H1 (cell line): Measurements from ENCODE around the gene TBC1D22A. TPM values are rescaled to one million over a fixed set of nuclear protein-coding genes. Genes with fewer than 3 reads are reported as not detected.

ENCODE experiments used
- CTCF ChIA-PET: fragments of 300-600 bp; sonication (Branson Sonifier 250); formaldehyde crosslinking; loops from one replicate; lab custom pipeline; 2021; ENCODE audit not compliant: partially characterized antibody; lab: Charles Lee
- POLR2A ChIA-PET: fragments of 300-600 bp; sonication (Branson Sonifier 250); formaldehyde crosslinking; loops from one replicate; lab custom pipeline; 2021; ENCODE audit warnings: inconsistent platforms; ENCODE audit not compliant: partially characterized antibody; lab: Charles Lee
- DNase-seq, 2 experiments: peaks; one replicate each; pipeline versions ENCODE4 v3.0.0 to v3.0.0-alpha.2; 2010 to 2022; ENCODE audit warnings: low spot score in 2 of 2, low read depth in 1 of 2, mixed read lengths in 1 of 2
- FAIRE-seq: peaks from 2 replicates; lab custom pipeline; 2011; peaks lifted over from hg19 to GRCh38; lab: Jason Lieb, UNC
- H2AFZ ChIP-seq: 2 replicates; pipeline ENCODE4 v1.8.1; 2012; ENCODE audit warnings: low read length, inconsistent platforms
- H2AK5ac ChIP-seq: 2 replicates; pipeline ENCODE4 v1.6.1; 2013; ENCODE audit warnings: low read depth, low read length
- H2BK120ac ChIP-seq: replicated peaks from 2 replicates; pipeline ENCODE3; 2013; ENCODE audit warnings: low read depth, low read length, inconsistent platforms
- H2BK12ac ChIP-seq: 2 replicates; pipeline ENCODE4 v1.6.1; 2013; ENCODE audit warnings: low read depth, low read length
- H2BK15ac ChIP-seq: 2 replicates; pipeline ENCODE4 v1.6.1; 2013; ENCODE audit warnings: low read length
- H2BK20ac ChIP-seq: 2 replicates; pipeline ENCODE4 v1.6.1; 2013; ENCODE audit warnings: low read length
- H2BK5ac ChIP-seq: 2 replicates; pipeline ENCODE4 v1.6.1; 2013; ENCODE audit warnings: low read depth, low read length
- H3K14ac ChIP-seq: 2 replicates; pipeline ENCODE4 v1.6.1; 2013; ENCODE audit warnings: inconsistent platforms; ENCODE audit not compliant: insufficient read length
- H3K18ac ChIP-seq: 2 replicates; pipeline ENCODE4 v1.6.1; 2013; ENCODE audit warnings: low read length; ENCODE audit errors: extremely low read depth
- H3K23ac ChIP-seq: 2 replicates; pipeline ENCODE4 v1.6.1; 2013; ENCODE audit warnings: inconsistent platforms; ENCODE audit not compliant: insufficient read length
- H3K23me2 ChIP-seq: 2 replicates; pipeline ENCODE4 v1.6.1; 2013; ENCODE audit warnings: low read depth, low read length
- H3K27ac ChIP-seq: 2 replicates; pipeline ENCODE4 v1.6.1; 2011; ENCODE audit warnings: low read depth, low read length, inconsistent platforms
- H3K27me3 ChIP-seq, 4 experiments: replicated peaks in 1 of 4; 1 replicate in 1 of 4; 2 replicates in 3 of 4; pipeline versions ENCODE4 v1.6.1 to v1.8.1; 2011 to 2013; ENCODE audit warnings: low read length in 3 of 4, mild to moderate bottlenecking in 3 of 4, inconsistent platforms in 2 of 4, mixed read lengths in 2 of 4, moderate library complexity in 1 of 4; ENCODE audit not compliant: control insufficient read depth in 3 of 4, insufficient read depth in 3 of 4; ENCODE audit errors: extremely low read depth in 1 of 4
- H3K36me3 ChIP-seq, 4 experiments: 2 replicates each; pipeline versions ENCODE4 v1.6.1 to v1.8.1; 2011 to 2013; ENCODE audit warnings: mild to moderate bottlenecking in 4 of 4, low read length in 3 of 4, moderate library complexity in 2 of 4, control low read depth in 1 of 4, inconsistent platforms in 1 of 4; ENCODE audit not compliant: insufficient read depth in 4 of 4, control insufficient read depth in 2 of 4
- H3K4ac ChIP-seq: replicated peaks from 2 replicates; pipeline ENCODE3; 2013; ENCODE audit warnings: low read length, low read depth, mixed read lengths, inconsistent platforms; ENCODE audit not compliant: insufficient read length
- H3K4me1 ChIP-seq, 4 experiments: replicated peaks in 1 of 4; 1 replicate in 1 of 4; 2 replicates in 3 of 4; pipeline versions ENCODE4 v1.6.1 to v1.8.1; 2011 to 2013; ENCODE audit warnings: low read length in 3 of 4, inconsistent platforms in 2 of 4, mixed read lengths in 1 of 4; ENCODE audit not compliant: insufficient read depth in 4 of 4, control insufficient read depth in 3 of 4
- H3K4me2 ChIP-seq, 2 experiments: 2 replicates each; pipeline versions ENCODE4 v1.6.1 to v1.8.1; 2011 to 2013; ENCODE audit warnings: low read depth in 2 of 2, low read length in 2 of 2, control low read depth in 1 of 2, inconsistent platforms in 1 of 2, mild to moderate bottlenecking in 1 of 2; ENCODE audit not compliant: insufficient read depth in 1 of 2
- H3K4me3 ChIP-seq, 4 experiments: fragments of 200-600, 300-600 bp in 1 of 4; sonication (generic), shearing (Covaris generic), sonication (Bioruptor Twin) in 1 of 4; 2 replicates each; pipeline versions ENCODE4 v1.5.1 to v1.8.1; 2011 to 2016; ENCODE audit warnings: low read length in 4 of 4, low read depth in 3 of 4, control low read depth in 2 of 4, inconsistent platforms in 2 of 4, mild to moderate bottlenecking in 2 of 4, mixed read lengths in 1 of 4, moderate library complexity in 1 of 4; ENCODE audit not compliant: insufficient read depth in 2 of 4; ENCODE audit errors: extremely low read depth in 1 of 4
- H3K56ac ChIP-seq: replicated peaks from 2 replicates; pipeline ENCODE3; 2013; ENCODE audit warnings: low read depth, mild to moderate bottlenecking, mixed read lengths, low read length, inconsistent platforms; ENCODE audit not compliant: insufficient read length
- H3K79me1 ChIP-seq: 2 replicates; pipeline ENCODE4 v1.6.1; 2013; ENCODE audit warnings: low read depth, low read length, control low read depth
- H3K79me2 ChIP-seq, 2 experiments: 2 replicates each; pipeline versions ENCODE4 v1.6.1 to v1.8.1; 2012 to 2013; ENCODE audit warnings: low read length in 2 of 2, mild to moderate bottlenecking in 2 of 2, inconsistent platforms in 1 of 2; ENCODE audit not compliant: insufficient read depth in 2 of 2, control insufficient read depth in 1 of 2
- H3K9ac ChIP-seq, 4 experiments: replicated peaks in 1 of 4; 1 replicate in 1 of 4; 2 replicates in 3 of 4; pipeline versions ENCODE4 v1.6.1 to v1.8.1; 2011 to 2013; ENCODE audit warnings: low read depth in 3 of 4, low read length in 3 of 4, control low read depth in 2 of 4, mild to moderate bottlenecking in 2 of 4, moderate library complexity in 2 of 4, inconsistent platforms in 1 of 4; ENCODE audit errors: extremely low read depth in 1 of 4
- H3K9me3 ChIP-seq, 2 experiments: 2 replicates each; pipeline versions ENCODE4 v1.6.1 to v1.8.1; 2012 to 2013; ENCODE audit warnings: mild to moderate bottlenecking in 2 of 2, moderate library complexity in 2 of 2, control low read depth in 1 of 2, inconsistent platforms in 1 of 2, low read depth in 1 of 2, low read length in 1 of 2, mixed read lengths in 1 of 2; ENCODE audit not compliant: insufficient read depth in 2 of 2
- H4K20me1 ChIP-seq, 2 experiments: replicated peaks in 1 of 2; 2 replicates each; pipeline versions ENCODE3 to v1.8.1; 2011 to 2013; ENCODE audit warnings: inconsistent platforms in 2 of 2, low read length in 2 of 2, mild to moderate bottlenecking in 1 of 2; ENCODE audit not compliant: insufficient read depth in 2 of 2, control insufficient read depth in 1 of 2
- H4K5ac ChIP-seq: 2 replicates; pipeline ENCODE4 v1.6.1; 2013; ENCODE audit warnings: low read length, low read depth, mixed read lengths, inconsistent platforms; ENCODE audit not compliant: insufficient read length
- H4K8ac ChIP-seq: 2 replicates; pipeline ENCODE4 v1.8.0; 2013; ENCODE audit warnings: mild to moderate bottlenecking, moderate library complexity, low read length, inconsistent platforms; ENCODE audit not compliant: insufficient read depth; ENCODE audit errors: extremely low read depth
- H4K91ac ChIP-seq: replicated peaks from 2 replicates; pipeline ENCODE3; 2013; ENCODE audit warnings: low read length, mixed read lengths, inconsistent platforms; ENCODE audit not compliant: insufficient read length
- CBX5 ChIP-seq: fragments of 300-800, 300-1000 bp; sonication (generic); IDR thresholded peaks from 2 replicates; pipeline ENCODE4 v1.7.1; 2016; ENCODE audit warnings: antibody characterized with exemption, low read length, low read depth
- CHD1 ChIP-seq: IDR thresholded peaks from 2 replicates; pipeline ENCODE4 v1.6.1; 2012; ENCODE audit warnings: low read depth, low read length, improper control_type of control experiment
- EZH2 ChIP-seq: fragments of 200-600 bp; sonication (generic); IDR thresholded peaks from 2 replicates; pipeline ENCODE4 v1.7.1; 2012; ENCODE audit warnings: low read depth, mild to moderate bottlenecking, moderate library complexity, low read length, inconsistent platforms; ENCODE audit not compliant: severe bottlenecking
- HDAC2 ChIP-seq, 2 experiments: fragments of 300-600 bp in 1 of 2; sonication (generic) in 1 of 2; IDR thresholded peaks; 2 replicates each; pipeline ENCODE4 v1.6.1; 2011 to 2012; ENCODE audit warnings: low read depth in 2 of 2, low read length in 2 of 2, mild to moderate bottlenecking in 2 of 2, moderate library complexity in 2 of 2, borderline replicate concordance in 1 of 2, inconsistent platforms in 1 of 2
- JUN ChIP-seq: IDR thresholded peaks from 2 replicates; pipeline ENCODE4 v1.6.1; 2011; ENCODE audit warnings: low read depth, mild to moderate bottlenecking, improper control_type of control experiment, low read length
- JUND ChIP-seq: IDR thresholded peaks from 2 replicates; pipeline ENCODE4 v1.6.1; 2011; ENCODE audit warnings: mild to moderate bottlenecking, improper control_type of control experiment, low read length
- KDM5A ChIP-seq: fragments of 200-600 bp; IDR thresholded peaks from 2 replicates; pipeline ENCODE4 v1.7.1; 2012; ENCODE audit warnings: mild to moderate bottlenecking, low read length, inconsistent platforms, mixed read lengths
- SIX5 ChIP-seq: IDR thresholded peaks from 2 replicates; pipeline ENCODE4 v1.6.1; 2011; ENCODE audit warnings: mild to moderate bottlenecking, low read depth, low read length
- SRF ChIP-seq: IDR thresholded peaks from 2 replicates; pipeline ENCODE4 v1.6.1; 2011; ENCODE audit warnings: mild to moderate bottlenecking, low read depth, low read length, moderate library complexity
- TAF1 ChIP-seq: IDR thresholded peaks from 2 replicates; pipeline ENCODE4 v1.6.1; 2011; ENCODE audit warnings: mild to moderate bottlenecking, low read depth, low read length
- TBP ChIP-seq: IDR thresholded peaks from 2 replicates; pipeline ENCODE4 v1.6.1; 2011; ENCODE audit warnings: low read depth, low read length, improper control_type of control experiment
- whole genome bisulfite sequencing, 2 experiments: shearing (Covaris generic) in 1 of 2; methylation state at CpG; one replicate each; pipeline versions ENCODE4 v1.1.6 to v1.1.7; 2013 to 2015; ENCODE audit warnings: low lambda C conversion rate in 2 of 2, mixed read lengths in 2 of 2, inconsistent platforms in 1 of 2, low coverage in 1 of 2, missing lambda C conversion rate in 1 of 2; ENCODE audit not compliant: insufficient replicate concordance in 2 of 2, insufficient coverage in 1 of 2, insufficient read length in 1 of 2; ENCODE audit errors: extremely low coverage in 1 of 2, missing lambda C conversion rate in 1 of 2; 5-methylcytosine and 5-hydroxymethylcytosine counted together
- polyA plus RNA-seq, 7 experiments: library from polyadenylated mRNA; depleted of rRNA in 3 of 7; stranded (reverse) in 5 of 7; unstranded in 2 of 7; fragments of >200 nt in 5 of 7; fragments of 200-250 nt in 2 of 7; gene quantifications; 1 replicate in 5 of 7; 2 replicates in 1 of 7; 4 replicates in 1 of 7; pipeline versions ENCODE4 v1.2.1 to v1.2.3, GENCODE V29; 2011 to 2013; ENCODE audit warnings: missing spikeins in 2 of 7, mixed read lengths in 2 of 7
- total RNA-seq: library from RNA; stranded (reverse); fragmentation: NEBNext Ultra II Directional; extraction: Animal tissue kit (Norgen Biotek cat#: 25700); gene quantifications from 2 replicates; pipeline ENCODE4 v1.2.1, GENCODE V29; 2021
- TF ChIP-seq, protein P1 (sequence below): IDR thresholded peaks from 2 replicates; pipeline ENCODE4 v1.6.1; 2012; ENCODE audit warnings: inconsistent platforms
- TF ChIP-seq, protein P2 (sequence below): IDR thresholded peaks from 2 replicates; pipeline ENCODE4 v1.6.1; 2012; ENCODE audit warnings: low read length, inconsistent platforms

TBC1D22A gene
- total and polyA plus RNA-seq, 2 of the 8 experiments (the other 6 are each of a cell fraction or from before 2014, with no cell fraction given): 11.9 to 18.4 TPM

- Histone ChIP-seq H3K36me3 (peaks cover 0 to 10% (median 0%) of the 10 kb centered on the region in 4 experiments; a peak in 2 of 8 replicates), H3K4me2 (no peak overlapping the region), H2BK20ac (no peak overlapping the region), H3K27ac (no peak overlapping the region), H3K23me2 (no peaks in the 10 kb centered on the region), H3K4me1 (no peaks in the 10 kb centered on the region; a peak in 1 of 7 replicates), H2BK5ac (no peak overlapping the region), H3K23ac (no peak overlapping the region), H3K79me2 (no peaks in the 10 kb centered on the region), H3K56ac (no peak overlapping the region), H2BK120ac (no peak overlapping the region), H3K79me1 (no peaks in the 10 kb centered on the region; the same call in 1 of the 2 replicates), H4K20me1 (no peaks in the 10 kb centered on the region), H2AK5ac (no peak overlapping the region), H3K27me3 (no peaks in the 10 kb centered on the region), H3K18ac (no peak overlapping the region), H4K8ac (no peak overlapping the region), H2BK15ac (no peak overlapping the region), H3K14ac (no peak overlapping the region), H2AFZ (no peak overlapping the region), H3K9ac (no peak overlapping the region), H2BK12ac (no peak overlapping the region), H4K5ac (no peak overlapping the region), H4K91ac (no peak overlapping the region), H3K4me3 (no peak overlapping the region), H3K9me3 (no peaks in the 10 kb centered on the region), H3K4ac (no peak overlapping the region)
- ChIA-PET POLR2A (no interaction called here), CTCF (no interaction called here)
- DNase-seq (no peak), FAIRE-seq (no peak)
- 95% methylated on average over 5 of the region's 5 CpGs; no CpG with 5 or more reads in 1 of the 2 experiments for WGBS, 2 experiments
- TF ChIP-seq TAF1 (no peak), TBP (no peak), SIX5 (no peak), HDAC2 (IDR thresholded peaks at IDR 0.05; ENCODE audit: borderline replicate concordance in 1 of 2, low read depth in 2 of 2, low read length in 2 of 2) (no peak), JUND (no peak), CHD1 (no peak), EZH2 (no peak), CBX5 (no peak), KDM5A (no peak), JUN (no peak), SRF (no peak)
- TF ChIP-seq, protein P1, sequence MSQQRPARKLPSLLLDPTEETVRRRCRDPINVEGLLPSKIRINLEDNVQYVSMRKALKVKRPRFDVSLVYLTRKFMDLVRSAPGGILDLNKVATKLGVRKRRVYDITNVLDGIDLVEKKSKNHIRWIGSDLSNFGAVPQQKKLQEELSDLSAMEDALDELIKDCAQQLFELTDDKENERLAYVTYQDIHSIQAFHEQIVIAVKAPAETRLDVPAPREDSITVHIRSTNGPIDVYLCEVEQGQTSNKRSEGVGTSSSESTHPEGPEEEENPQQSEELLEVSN: no peak
- TF ChIP-seq, protein P2, sequence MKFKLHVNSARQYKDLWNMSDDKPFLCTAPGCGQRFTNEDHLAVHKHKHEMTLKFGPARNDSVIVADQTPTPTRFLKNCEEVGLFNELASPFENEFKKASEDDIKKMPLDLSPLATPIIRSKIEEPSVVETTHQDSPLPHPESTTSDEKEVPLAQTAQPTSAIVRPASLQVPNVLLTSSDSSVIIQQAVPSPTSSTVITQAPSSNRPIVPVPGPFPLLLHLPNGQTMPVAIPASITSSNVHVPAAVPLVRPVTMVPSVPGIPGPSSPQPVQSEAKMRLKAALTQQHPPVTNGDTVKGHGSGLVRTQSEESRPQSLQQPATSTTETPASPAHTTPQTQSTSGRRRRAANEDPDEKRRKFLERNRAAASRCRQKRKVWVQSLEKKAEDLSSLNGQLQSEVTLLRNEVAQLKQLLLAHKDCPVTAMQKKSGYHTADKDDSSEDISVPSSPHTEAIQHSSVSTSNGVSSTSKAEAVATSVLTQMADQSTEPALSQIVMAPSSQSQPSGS: no peak
Measured at GRCh38 chr22:46869329-46869728, 106.9 kb downstream of the TBC1D22A start.
